ENCODE measurements around the gene UFL1.
"Not testable (repeated sequence)": the region's sequence is repeated elsewhere in the genome, so short reads cannot be mapped to it uniquely, and the experiment has no call there.

Gene UFL1

GRCh38 chr6:96545882-96546281 lies 24.3 kb downstream of the UFL1 start:
- no peak overlapping the region for H3K27ac ChIP-seq
- no peak for TF ChIP-seq CTCF (conservative IDR thresholded peaks at IDR 0.05)

GRCh38 chr6:96547654-96548053 lies 26.0 kb downstream of the UFL1 start:
- TF ChIP-seq CTCF (conservative IDR thresholded peaks at IDR 0.05) = no peak
- H3K27ac ChIP-seq = no peak overlapping the region

GRCh38 chr6:96554558-96554957 lies 33.0 kb downstream of the UFL1 start:
- no peak overlapping the region for H3K27ac ChIP-seq
- no peak for TF ChIP-seq CTCF (conservative IDR thresholded peaks at IDR 0.05)

- not testable (repeated sequence) for H3K27ac ChIP-seq
Measured at GRCh38 chr6:96559740-96560139, 38.1 kb downstream of the UFL1 start.

GRCh38 chr6:96562886-96563285 lies 41.3 kb downstream of the UFL1 start, which contains the start of gene FHL5:
Gene FHL5, plus strand, starts transcription at chr6:96563128. Its CDS starts 40,486 bp downstream, at chr6:96603614.
- no peak for TF ChIP-seq CTCF (conservative IDR thresholded peaks at IDR 0.05)
- no peak within 1 kb of the TSS for H3K27ac ChIP-seq

- no peak for TF ChIP-seq CTCF (conservative IDR thresholded peaks at IDR 0.05)
- no peak overlapping the region for H3K27ac ChIP-seq
Measured at GRCh38 chr6:96563853-96564252, 42.2 kb downstream of the UFL1 start.

GRCh38 chr6:96570053-96570452 lies 48.4 kb downstream of the UFL1 start:
- H3K27ac ChIP-seq = no peak overlapping the region
- no peak for TF ChIP-seq CTCF (conservative IDR thresholded peaks at IDR 0.05)

- no peak for TF ChIP-seq CTCF (conservative IDR thresholded peaks at IDR 0.05)
Measured at GRCh38 chr6:96571551-96571950, 49.9 kb downstream of the UFL1 start.

More at GRCh38 chr6:96571551-96571950, 49.9 kb downstream of the UFL1 start:
- H3K27ac ChIP-seq = no peak overlapping the region

All from VCaP (cell line).